Activated CD4-positive, alpha-beta memory T cell treated with anti-CD3 and anti-CD28 coated beads for 36 hours (primary cell): ENCODE data around the gene PLCB1. TPM values are rescaled to one million over a fixed set of nuclear protein-coding genes. Genes with fewer than 3 reads are reported as not detected.
"Not testable (repeated sequence)": the region's sequence is repeated elsewhere in the genome, so short reads cannot be mapped to it uniquely, and the experiment has no call there.

ENCODE experiments used
- CTCF ChIA-PET: fragments of 350-600 bp; sonication (Branson Sonifier 250); formaldehyde crosslinking; loops from one replicate; lab custom pipeline; 2021; ENCODE audit warnings: antibody characterized with exemption, inconsistent platforms; lab: Charles Lee
- POLR2A ChIA-PET: fragments of 350-600 bp; sonication (Branson Sonifier 250); formaldehyde crosslinking; loops from one replicate; lab custom pipeline; 2021; ENCODE audit warnings: antibody characterized with exemption; lab: Charles Lee
- DNase-seq: peaks from one replicate; pipeline ENCODE4 v3.0.0-alpha.2; 2020
- H3K27ac Mint-ChIP-seq: one replicate; pipeline ENCODE4 v1.8.0; 2021; ENCODE audit warnings: mixed read lengths
- H3K27me3 Mint-ChIP-seq: one replicate; pipeline ENCODE4 v1.8.0; 2021; ENCODE audit warnings: mixed read lengths
- H3K36me3 Mint-ChIP-seq: one replicate; pipeline ENCODE4 v1.8.0; 2021; ENCODE audit warnings: mixed read lengths
- H3K4me1 Mint-ChIP-seq: one replicate; pipeline ENCODE4 v1.8.0; 2021; ENCODE audit warnings: low read depth, mixed read lengths
- H3K4me3 Mint-ChIP-seq: one replicate; pipeline ENCODE4 v1.8.0; 2021; ENCODE audit warnings: mild to moderate bottlenecking, mixed read lengths
- H3K9me3 Mint-ChIP-seq: one replicate; pipeline ENCODE4 v1.8.0; 2021; ENCODE audit warnings: mixed read lengths
- intact Hi-C: fragments of 100-400 bp; cut with micrococcal nuclease; formaldehyde crosslinking; loops from one replicate; pipeline ENCODE4 v1.15.1; 2023
- total RNA-seq, 2 experiments: library from RNA; stranded (reverse); gene quantifications; one replicate each; pipeline ENCODE4 v1.2.3, GENCODE V29; 2021

PLCB1 gene
- total RNA-seq, 2 experiments from 2014 or later, result 3.9 to 4.0 TPM

DNA sequence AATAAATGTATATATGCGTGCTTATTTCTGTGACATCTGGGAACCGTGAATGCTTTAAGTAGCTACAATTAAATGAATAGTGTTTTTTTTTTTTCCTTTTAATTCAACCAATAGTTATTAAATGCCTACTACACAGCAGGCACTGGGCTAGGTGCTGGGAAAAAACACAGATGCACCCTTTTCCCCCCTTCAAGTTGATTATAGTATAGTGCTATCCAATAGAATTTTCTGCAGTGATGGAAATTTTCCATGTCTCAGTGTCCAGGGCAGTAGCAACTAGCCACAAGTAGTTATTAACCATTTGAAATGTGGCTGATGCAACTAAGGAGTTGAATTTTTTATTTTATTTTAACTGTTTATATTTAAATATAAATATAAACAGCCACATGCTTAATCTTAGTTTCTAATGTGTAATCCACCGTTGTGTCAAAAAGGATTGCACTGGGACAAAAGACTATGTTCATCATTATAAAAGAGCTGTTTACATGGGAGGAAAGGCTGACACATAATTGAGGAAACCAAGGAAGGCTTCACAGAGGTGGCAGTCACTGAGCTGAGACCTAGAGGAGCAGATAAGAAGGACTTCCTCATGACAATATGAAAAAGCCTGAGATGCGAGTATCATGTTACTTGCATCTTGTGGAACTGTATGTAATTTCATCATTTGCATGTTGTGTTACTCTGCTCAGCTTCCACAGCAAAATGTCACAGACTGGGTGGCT lies 675.6 kb downstream of the PLCB1 start:
- H3K4me3 Mint-ChIP-seq, result no peak overlapping the region
- H3K27ac Mint-ChIP-seq, result no peak overlapping the region
- CTCF ChIA-PET, result no interaction called here
- intact Hi-C loops, result no loop called here
- DNase-seq, result no peak
- H3K27me3 Mint-ChIP-seq, result no peaks in the 10 kb centered on the region
- no peaks in the 10 kb centered on the region for H3K9me3 Mint-ChIP-seq
- POLR2A ChIA-PET, result no interaction called here
- H3K36me3 Mint-ChIP-seq, result no peaks in the 10 kb centered on the region
- peaks cover 3% of the 10 kb centered on the region for H3K4me1 Mint-ChIP-seq

DNA sequence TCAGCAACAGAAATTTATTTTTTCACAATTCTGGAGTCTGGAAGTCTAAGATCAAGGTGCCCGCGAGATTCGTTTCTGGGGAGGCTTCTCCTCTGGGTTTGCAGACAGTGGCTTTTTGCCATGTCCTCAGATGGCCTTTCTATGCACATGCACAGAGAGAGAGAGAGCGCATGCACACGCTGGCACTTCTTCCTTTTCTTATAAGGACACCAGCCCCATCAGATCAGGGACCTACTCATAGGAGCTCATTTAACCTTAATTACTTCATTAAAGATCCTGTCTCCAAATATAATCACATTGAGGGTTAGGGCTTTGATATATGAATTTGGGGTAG lies 676.1 kb downstream of the PLCB1 start:
- no peaks in the 10 kb centered on the region for H3K27me3 Mint-ChIP-seq
- CTCF ChIA-PET, result no interaction called here
- H3K9me3 Mint-ChIP-seq, result no peaks in the 10 kb centered on the region
- no peak overlapping the region for H3K4me3 Mint-ChIP-seq
- POLR2A ChIA-PET, result no interaction called here
- DNase-seq, result no peak
- intact Hi-C loops, result no loop called here
- H3K27ac Mint-ChIP-seq, result no peak overlapping the region
- H3K4me1 Mint-ChIP-seq, result peaks cover 3% of the 10 kb centered on the region
- no peaks in the 10 kb centered on the region for H3K36me3 Mint-ChIP-seq

- DNase-seq, result no peak
- Mint-ChIP-seq H3K27me3 (no peaks in the 10 kb centered on the region), H3K27ac (no peak overlapping the region), H3K36me3 (no peaks in the 10 kb centered on the region), H3K4me1 (peaks cover 3% of the 10 kb centered on the region), H3K9me3 (no peaks in the 10 kb centered on the region), H3K4me3 (no peak overlapping the region)
- POLR2A ChIA-PET, result no interaction called here
- CTCF ChIA-PET, result no interaction called here
- intact Hi-C loops, result no loop called here
Observed at GRCh38 chr20:8809107-8809953, 677.3 kb downstream of the PLCB1 start.

DNA sequence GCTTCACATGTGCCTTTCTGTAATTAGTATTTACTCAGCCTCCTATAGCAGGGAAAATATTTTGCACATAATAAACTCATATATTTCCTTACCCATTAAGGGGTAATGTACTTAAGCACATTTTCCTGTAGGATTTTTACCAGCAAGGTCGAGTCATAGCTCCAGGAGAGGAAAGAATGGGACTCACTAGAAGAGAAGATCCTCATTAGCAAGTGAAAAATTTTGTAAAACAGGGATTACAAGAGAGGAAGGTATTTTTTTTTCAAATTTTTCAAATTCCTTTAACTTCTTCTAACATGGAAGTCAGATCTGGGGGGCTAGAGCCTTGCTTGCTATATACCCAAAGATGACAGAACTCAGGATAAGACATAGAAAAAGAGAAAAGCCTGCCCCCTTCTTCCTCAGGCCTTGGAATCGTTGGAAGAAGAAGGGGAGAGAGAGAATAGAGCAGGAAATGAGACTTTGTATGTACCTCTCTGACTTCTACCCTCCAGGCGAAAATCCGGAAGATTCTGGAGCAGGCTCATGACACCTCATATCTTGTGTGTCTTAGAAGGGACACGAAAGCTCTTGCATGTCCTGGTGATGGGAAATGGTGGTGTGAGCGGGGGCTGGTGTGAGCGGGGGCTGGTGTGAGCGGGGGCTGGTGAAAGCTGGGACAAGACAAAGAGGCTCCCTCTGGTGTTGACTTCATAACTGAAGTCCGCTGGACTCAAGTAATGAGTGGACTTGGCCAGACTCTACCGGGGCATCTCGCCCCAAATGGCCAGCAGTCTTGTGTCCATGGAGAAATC lies 679.9 kb downstream of the PLCB1 start:
- intact Hi-C loops, result no loop called here
- CTCF ChIA-PET, result no interaction called here
- no peaks in the 10 kb centered on the region for H3K36me3 Mint-ChIP-seq

GRCh38 chr20:8812817-8813216 lies 680.8 kb downstream of the PLCB1 start:
- DNase-seq, result no peak
- CTCF ChIA-PET, result no interaction called here
- H3K36me3 Mint-ChIP-seq, result no peaks in the 10 kb centered on the region
- H3K27me3 Mint-ChIP-seq, result no peaks in the 10 kb centered on the region
- no peaks in the 10 kb centered on the region for H3K4me1 Mint-ChIP-seq
- intact Hi-C loops, result no loop called here
- POLR2A ChIA-PET, result no interaction called here
- H3K27ac Mint-ChIP-seq, result no peak overlapping the region
- no peak overlapping the region for H3K4me3 Mint-ChIP-seq
- H3K9me3 Mint-ChIP-seq, result no peaks in the 10 kb centered on the region

More for the DNA sequence above, 679.9 kb downstream of the PLCB1 start:
- POLR2A ChIA-PET, result no interaction called here
- no peak for DNase-seq
- H3K9me3 Mint-ChIP-seq, result no peaks in the 10 kb centered on the region
- no peak overlapping the region for H3K27ac Mint-ChIP-seq
- no peak overlapping the region for H3K4me3 Mint-ChIP-seq
- H3K27me3 Mint-ChIP-seq, result no peaks in the 10 kb centered on the region
- H3K4me1 Mint-ChIP-seq, result no peaks in the 10 kb centered on the region

GRCh38 chr20:8815208-8815607 lies 683.1 kb downstream of the PLCB1 start:
- Mint-ChIP-seq H3K27me3 (no peaks in the 10 kb centered on the region), H3K9me3 (no peaks in the 10 kb centered on the region), H3K27ac (no peak overlapping the region), H3K4me3 (no peak overlapping the region), H3K4me1 (no peaks in the 10 kb centered on the region), H3K36me3 (no peaks in the 10 kb centered on the region)
- intact Hi-C loops, result no loop called here
- CTCF ChIA-PET, result interaction anchor here (0.6 kb wide), 1 partner anchor 46 kb away, joined by 3 read pairs; no protein-coding TSS in a partner anchor
- POLR2A ChIA-PET, result no interaction called here
- no peak for DNase-seq

- Mint-ChIP-seq H3K36me3 (no peaks in the 10 kb centered on the region), H3K4me3 (no peak overlapping the region), H3K4me1 (no peaks in the 10 kb centered on the region), H3K27ac (no peak overlapping the region), H3K27me3 (no peaks in the 10 kb centered on the region), H3K9me3 (no peaks in the 10 kb centered on the region)
- POLR2A ChIA-PET, result no interaction called here
- CTCF ChIA-PET, result no interaction called here
- intact Hi-C loops, result no loop called here
- DNase-seq, result no peak
Observed at GRCh38 chr20:8829256-8829655, 697.2 kb downstream of the PLCB1 start.

GRCh38 chr20:8834294-8834693 lies 702.2 kb downstream of the PLCB1 start:
- intact Hi-C loops, DNase-seq, H3K27me3 Mint-ChIP-seq, H3K4me1 Mint-ChIP-seq, CTCF ChIA-PET, H3K4me3 Mint-ChIP-seq, H3K36me3 Mint-ChIP-seq, H3K27ac Mint-ChIP-seq, POLR2A ChIA-PET, H3K9me3 Mint-ChIP-seq: not testable (repeated sequence)

DNA sequence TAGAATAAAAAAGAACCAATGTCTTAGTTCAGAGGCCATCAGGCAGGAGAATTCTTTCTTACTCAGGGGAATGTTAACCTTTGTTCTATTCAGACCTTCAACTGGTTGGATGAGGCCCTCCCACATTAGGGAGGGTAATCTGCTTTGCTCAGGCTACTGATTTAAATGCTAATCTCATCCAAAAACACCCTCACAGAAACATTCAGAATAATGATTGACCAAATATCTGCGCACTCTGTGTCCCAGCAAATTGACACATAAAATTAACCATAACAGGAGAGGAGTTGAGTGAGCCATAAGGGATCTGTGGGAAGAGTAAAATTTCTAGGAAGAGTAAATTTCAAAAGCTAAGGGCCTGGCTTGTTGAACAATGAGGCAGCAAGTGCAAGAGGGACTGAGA lies 702.8 kb downstream of the PLCB1 start:
- ChIA-PET POLR2A (no interaction called here), CTCF (no interaction called here)
- intact Hi-C loops, result no loop called here
- H3K36me3 Mint-ChIP-seq, result no peaks in the 10 kb centered on the region
- no peak overlapping the region for H3K27ac Mint-ChIP-seq
- H3K4me1 Mint-ChIP-seq, result no peaks in the 10 kb centered on the region
- no peaks in the 10 kb centered on the region for H3K27me3 Mint-ChIP-seq
- no peaks in the 10 kb centered on the region for H3K9me3 Mint-ChIP-seq
- H3K4me3 Mint-ChIP-seq, result no peak overlapping the region
- DNase-seq, result no peak

DNA sequence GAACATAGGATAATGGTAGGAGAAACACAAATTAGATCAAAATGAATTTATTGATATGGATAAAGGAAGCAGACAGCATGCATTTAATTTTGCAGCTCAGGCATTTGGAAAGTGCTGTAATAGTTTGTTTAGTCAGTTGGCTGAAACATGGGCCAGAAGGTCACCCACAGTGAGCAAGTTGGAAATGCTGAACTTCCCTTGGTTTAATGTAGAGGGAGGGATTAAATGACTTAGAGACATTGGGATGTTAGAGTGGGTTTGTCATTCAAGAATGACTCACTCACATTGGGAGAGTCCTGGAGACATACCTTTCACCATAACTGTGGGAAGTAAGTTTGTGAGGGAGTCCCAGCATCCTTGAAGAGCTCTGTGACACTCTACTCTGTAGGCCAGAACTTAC lies 705.3 kb downstream of the PLCB1 start:
- no peaks in the 10 kb centered on the region for H3K27me3 Mint-ChIP-seq

GRCh38 chr20:8842525-8842924 lies 710.5 kb downstream of the PLCB1 start:
- no peaks in the 10 kb centered on the region for H3K27me3 Mint-ChIP-seq
- CTCF ChIA-PET, result no interaction called here
- no peaks in the 10 kb centered on the region for H3K36me3 Mint-ChIP-seq

More for the DNA sequence above, 705.3 kb downstream of the PLCB1 start:
- CTCF ChIA-PET, result no interaction called here
- intact Hi-C loops, result no loop called here
- no peaks in the 10 kb centered on the region for H3K9me3 Mint-ChIP-seq
- H3K4me3 Mint-ChIP-seq, result no peak overlapping the region
- POLR2A ChIA-PET, result interaction anchor here (0.6 kb wide), 1 partner anchor 12 kb away, joined by 3 read pairs; no protein-coding TSS in a partner anchor
- H3K4me1 Mint-ChIP-seq, result no peaks in the 10 kb centered on the region
- H3K27ac Mint-ChIP-seq, result no peak overlapping the region
- DNase-seq, result no peak
- H3K36me3 Mint-ChIP-seq, result no peaks in the 10 kb centered on the region

GRCh38 chr20:8844179-8844578 lies 712.1 kb downstream of the PLCB1 start:
- ChIA-PET CTCF (interaction anchor here (0.8 kb wide), 1 partner anchor 9 kb away, joined by 3 read pairs; no protein-coding TSS in a partner anchor), POLR2A (no interaction called here)
- Mint-ChIP-seq H3K9me3 (no peaks in the 10 kb centered on the region), H3K4me1 (no peaks in the 10 kb centered on the region), H3K4me3 (no peak overlapping the region), H3K27me3 (no peaks in the 10 kb centered on the region), H3K36me3 (no peaks in the 10 kb centered on the region), H3K27ac (no peak overlapping the region)
- no peak for DNase-seq
- intact Hi-C loops, result no loop called here

More at GRCh38 chr20:8842525-8842924, 710.5 kb downstream of the PLCB1 start:
- Mint-ChIP-seq H3K9me3 (no peaks in the 10 kb centered on the region), H3K4me1 (no peaks in the 10 kb centered on the region), H3K4me3 (no peak overlapping the region), H3K27ac (no peak overlapping the region)
- POLR2A ChIA-PET, result no interaction called here
- no peak for DNase-seq
- intact Hi-C loops, result no loop called here
